Measurements from ENCODE around the gene RND3.
A peak's percentile ranks its signal among the peaks of the same experiment; 100 is the strongest.

RND3 gene

GRCh38 chr2:150479075-150479915 lies 8.2 kb downstream of the RND3 start:
- H3K27ac ChIP-seq: peak overlapping the region in 14 of 21 experiments; percentile 4 to 71 (median 50)
- H3K4me3 ChIP-seq: no peak overlapping the region

DNA sequence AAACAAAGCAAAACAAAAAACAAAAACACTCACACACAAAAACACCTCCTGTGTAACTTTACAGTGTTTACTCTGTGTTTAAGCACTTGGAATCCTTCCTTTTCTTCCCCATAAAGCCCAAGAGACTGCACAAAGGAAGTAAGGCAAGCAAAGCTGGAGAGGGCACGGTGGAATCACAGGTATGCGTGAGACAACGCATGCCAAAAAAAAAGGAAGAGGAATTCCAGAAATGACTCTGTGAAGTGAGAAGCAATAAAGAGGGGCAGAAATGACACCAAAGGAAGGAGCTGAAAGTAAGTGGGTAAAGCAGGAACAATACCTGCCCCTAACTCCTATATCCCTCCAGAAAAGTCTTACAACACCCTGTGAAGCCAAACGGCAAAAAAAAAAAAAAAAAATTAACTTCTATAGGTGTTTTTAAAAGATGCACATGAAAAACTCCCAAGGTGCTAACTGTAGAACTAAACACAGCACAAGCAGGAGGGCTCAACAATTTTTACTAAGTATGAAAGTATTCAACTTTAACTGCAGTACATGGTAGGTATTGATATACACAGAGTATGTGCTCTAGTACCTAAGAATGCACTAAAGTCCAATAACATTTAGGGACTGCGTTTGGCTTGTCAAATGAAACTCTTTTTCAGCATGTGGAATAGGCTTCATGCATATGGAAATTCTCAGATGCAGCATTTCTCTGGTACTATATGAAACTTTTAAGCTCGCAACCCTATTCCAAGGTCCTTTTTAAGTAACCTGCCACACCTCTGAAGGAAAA lies 9.1 kb downstream of the RND3 start:
- H3K4me3 ChIP-seq: no peak overlapping the region
- H3K27ac ChIP-seq: peak overlapping the region in 14 of 21 experiments; percentile 4 to 71 (median 50)

DNA sequence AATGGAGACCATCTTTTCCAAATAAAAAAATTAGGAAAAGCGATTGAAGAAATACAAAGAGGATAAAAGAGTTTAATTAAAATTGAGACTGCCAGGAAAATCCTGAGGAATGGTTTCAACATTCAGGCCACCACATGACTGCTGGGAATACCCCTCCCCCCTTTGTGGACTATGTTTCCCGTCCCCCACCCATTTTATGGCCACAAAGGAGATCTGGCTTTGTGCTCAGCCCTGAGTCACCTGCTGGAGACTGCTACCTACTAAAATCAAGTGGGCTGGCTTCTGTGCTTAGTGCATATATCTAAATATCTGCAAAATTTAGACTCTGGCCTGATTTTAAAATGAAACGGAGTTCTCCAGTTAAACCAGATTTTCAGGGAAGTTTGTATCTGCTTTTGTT lies 10.1 kb downstream of the RND3 start:
- peak overlapping the region in 11 of 21 experiments; percentile 5 to 73 (median 54) for H3K27ac ChIP-seq
- no peak overlapping the region for H3K4me3 ChIP-seq

DNA sequence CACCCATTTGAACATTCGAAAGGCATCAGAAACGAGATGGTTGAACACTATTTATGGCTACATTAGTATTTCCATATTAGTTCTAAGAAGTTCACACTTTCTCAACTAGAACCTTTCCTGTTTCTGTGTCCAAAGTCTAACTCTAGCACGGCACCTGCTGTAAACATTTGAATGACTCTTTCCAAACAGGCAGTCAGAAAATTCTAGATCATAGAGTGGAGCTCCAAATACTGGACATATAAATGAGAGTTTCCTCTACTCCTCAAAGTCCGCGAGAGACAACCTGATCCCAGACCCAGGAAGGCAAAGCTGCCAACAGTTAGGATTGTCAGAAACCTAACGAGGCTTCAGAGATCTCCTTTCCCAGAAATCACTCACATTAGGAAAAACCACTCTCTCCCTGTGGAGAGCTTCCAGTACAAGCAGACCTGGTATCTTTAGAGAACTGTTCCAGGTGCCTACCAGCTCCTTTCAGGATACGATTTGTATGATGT lies 10.6 kb downstream of the RND3 start:
- Histone ChIP-seq H3K27ac (peak overlapping the region in 15 of 21 experiments; percentile 0 to 73 (median 47)), H3K4me3 (no peak overlapping the region)

- Histone ChIP-seq H3K4me3 (no peak overlapping the region), H3K27ac (peak overlapping the region in 14 of 21 experiments; percentile 0 to 73 (median 48))
Observed at GRCh38 chr2:150476286-150476685, 11.2 kb downstream of the RND3 start.

GRCh38 chr2:150475479-150476250 lies 11.8 kb downstream of the RND3 start:
- Histone ChIP-seq H3K27ac (peak overlapping the region in 9 of 21 experiments; percentile 0 to 73 (median 47)), H3K4me3 (no peak overlapping the region)

- peak overlapping the region in 6 of 21 experiments; percentile 8 to 73 (median 37) for H3K27ac ChIP-seq
- no peak overlapping the region for H3K4me3 ChIP-seq
Observed at GRCh38 chr2:150474326-150475074, 13.0 kb downstream of the RND3 start.

DNA sequence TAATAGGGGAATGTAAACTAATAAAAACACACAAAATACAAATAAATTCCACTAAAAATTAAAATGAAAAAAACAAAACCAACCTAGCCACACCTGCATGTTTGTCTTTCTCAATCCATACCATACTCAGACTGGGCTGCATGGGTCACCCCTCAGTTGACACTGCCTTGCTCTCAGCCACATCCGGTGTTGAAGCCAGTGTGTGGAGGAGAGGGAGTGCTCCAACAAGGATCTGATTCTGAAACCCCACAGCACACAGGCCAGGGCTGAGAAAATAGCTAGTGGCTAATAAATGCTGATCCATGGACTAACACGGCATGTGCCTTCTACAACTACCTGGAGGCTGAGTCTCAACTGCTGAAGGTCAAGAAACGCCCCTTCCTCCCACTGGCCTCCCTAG lies 13.7 kb downstream of the RND3 start:
- H3K27ac ChIP-seq: peak overlapping the region in 4 of 21 experiments; percentile 16 to 73 (median 40)
- H3K4me3 ChIP-seq: no peak overlapping the region

- no peak overlapping the region for H3K4me3 ChIP-seq
- peak overlapping the region in 4 of 21 experiments; percentile 1 to 37 (median 18) for H3K27ac ChIP-seq
Observed at GRCh38 chr2:150472511-150472899, 15.0 kb downstream of the RND3 start.

DNA sequence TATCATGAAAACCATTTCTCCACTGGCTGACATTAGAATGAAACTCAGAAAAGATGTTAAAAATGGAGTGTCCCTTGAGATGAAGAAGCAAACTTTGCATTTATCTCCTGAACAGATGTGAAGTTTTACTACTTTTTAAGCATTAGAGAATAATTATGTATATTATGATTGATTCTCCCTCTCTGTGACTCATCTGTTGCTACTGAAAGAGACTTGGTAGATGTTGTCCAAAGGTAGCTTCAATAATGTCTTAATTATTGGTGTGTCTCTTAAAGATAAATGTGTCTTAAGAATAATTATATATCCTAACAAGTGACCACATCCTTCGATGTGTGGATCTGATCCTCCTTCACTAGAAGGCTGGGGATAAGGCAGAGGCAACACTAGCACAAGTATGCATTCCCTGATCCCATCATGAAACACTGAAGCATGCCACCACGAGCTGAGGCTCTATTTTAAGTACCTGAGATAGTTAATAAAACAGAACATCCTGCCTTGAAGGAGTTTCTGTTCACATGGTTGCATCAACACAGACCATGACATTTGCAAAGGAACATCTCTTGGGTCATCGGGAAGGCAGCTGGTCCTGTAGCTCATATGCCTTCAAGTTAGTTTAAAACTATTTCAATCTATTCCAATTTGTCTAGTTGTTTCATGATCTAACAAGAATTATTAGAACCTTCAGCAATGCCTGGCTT lies 15.5 kb downstream of the RND3 start:
- no peak overlapping the region for H3K4me3 ChIP-seq
- peak overlapping the region in 4 of 21 experiments; percentile 1 to 29 (median 18) for H3K27ac ChIP-seq

DNA sequence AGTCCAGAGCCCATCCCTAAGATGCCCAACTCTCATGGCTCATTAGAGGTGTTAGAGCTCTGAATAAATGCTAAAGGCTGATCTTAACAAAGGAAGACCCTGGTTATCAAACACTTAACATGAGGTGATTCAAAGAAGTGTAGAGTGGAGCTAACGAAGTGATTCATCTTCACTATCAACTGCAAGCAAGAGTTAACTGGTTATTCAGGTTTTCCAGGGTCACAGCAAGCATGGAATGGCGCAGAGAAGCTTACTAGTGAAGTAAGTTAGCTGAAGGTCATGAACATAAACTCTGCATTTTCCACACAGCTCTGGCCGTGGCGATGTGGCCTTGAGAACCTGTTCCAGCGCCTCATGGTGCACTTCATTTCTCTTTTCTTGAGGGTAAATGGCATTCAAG lies 17.0 kb downstream of the RND3 start:
- no peak overlapping the region for H3K27ac ChIP-seq
- H3K4me3 ChIP-seq: no peak overlapping the region

- Histone ChIP-seq H3K4me3 (no peak overlapping the region), H3K27ac (no peak overlapping the region)
Observed at GRCh38 chr2:150469706-150470274, 17.7 kb downstream of the RND3 start.

DNA sequence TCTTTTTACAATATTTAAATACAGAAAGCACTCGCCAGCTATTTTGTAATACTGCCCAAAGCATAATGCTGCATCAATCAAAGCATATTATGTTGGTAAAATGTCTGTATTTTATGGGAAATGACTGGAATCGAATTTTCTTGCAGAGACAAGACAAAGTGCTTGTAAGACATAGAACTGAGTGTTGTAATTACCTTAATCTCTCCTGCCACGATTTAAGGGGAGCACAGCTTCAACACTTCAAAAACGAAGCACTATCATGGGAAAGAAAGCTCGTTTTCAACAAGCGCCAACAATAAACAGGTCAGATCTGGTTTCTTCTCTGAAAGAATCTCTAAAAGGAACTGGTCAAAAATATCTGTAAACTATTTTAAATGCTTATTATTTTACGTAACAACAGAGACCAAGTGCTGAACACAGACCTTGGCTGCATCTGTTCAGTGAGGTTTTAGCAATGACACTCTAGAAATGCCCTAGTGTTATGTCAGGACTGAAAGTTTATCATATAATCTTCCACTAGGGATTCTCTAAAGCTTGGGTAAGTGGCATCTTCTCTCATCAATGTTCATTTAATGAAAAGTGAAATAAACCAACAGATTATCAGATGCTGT lies 19.0 kb downstream of the RND3 start:
- Histone ChIP-seq H3K4me3 (no peak overlapping the region), H3K27ac (peak overlapping the region in 3 of 21 experiments; percentile 7 to 43 (median 21))

DNA sequence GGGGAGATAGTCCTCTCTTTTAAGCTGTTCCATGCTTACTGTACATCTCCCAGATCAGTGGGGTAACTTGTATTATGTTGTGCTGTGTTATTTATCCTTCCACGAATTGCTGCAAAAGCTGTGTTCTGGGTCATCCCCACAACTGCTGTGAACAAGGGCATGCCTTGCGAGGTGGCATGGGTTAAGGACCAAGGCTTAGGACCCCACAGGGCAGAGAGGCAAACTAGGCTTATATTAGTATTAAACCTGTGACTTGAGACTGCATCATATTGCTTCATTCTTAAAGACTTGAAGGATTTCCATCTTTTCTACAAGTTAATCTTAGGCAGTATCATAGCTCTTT lies 19.9 kb downstream of the RND3 start:
- H3K4me3 ChIP-seq: no peak overlapping the region
- H3K27ac ChIP-seq: peak overlapping the region in 15 of 21 experiments; percentile 8 to 67 (median 33)

GRCh38 chr2:150466741-150467620 lies 20.5 kb downstream of the RND3 start:
- Histone ChIP-seq H3K27ac (peak overlapping the region in 15 of 21 experiments; percentile 8 to 67 (median 37)), H3K4me3 (no peak overlapping the region)

DNA sequence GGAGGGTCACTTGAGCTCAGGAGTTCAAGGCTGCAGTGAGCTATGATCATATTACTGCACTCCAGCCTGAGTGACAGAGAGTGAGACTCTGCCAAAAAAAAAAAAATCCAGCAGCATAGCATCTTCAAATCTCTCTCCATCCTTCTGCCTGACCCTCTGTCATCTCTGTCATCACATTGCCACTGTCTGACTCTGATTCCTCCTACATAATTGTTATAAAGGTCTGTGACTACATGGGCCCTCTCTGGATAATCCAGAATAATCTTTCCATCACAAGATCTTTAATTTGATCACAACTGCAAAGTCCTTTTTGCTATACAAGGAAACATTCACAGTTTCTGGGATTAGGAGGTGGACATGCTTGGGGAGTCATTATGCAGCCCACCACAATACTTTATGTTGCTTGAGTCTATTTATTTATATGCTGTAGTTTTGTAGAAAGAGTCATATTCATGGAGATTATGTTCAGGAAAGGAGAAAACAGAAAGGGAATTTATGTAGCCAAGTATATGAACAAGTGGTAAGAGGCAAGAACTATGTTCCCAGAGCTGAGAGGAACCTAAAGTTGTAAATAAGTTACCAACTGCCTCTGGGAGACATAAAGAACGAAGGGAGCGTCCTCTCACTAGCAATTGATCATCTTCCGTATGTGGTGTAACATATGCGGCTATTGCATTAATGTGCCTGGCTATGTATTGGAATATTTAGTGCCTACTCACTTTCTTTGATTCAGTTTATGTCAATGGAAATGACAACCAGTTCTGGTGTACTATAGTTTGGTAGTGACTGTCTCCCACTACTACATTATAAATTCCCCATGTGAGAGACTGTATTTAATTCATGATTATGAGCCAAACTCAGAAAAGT lies 21.5 kb downstream of the RND3 start:
- Histone ChIP-seq H3K4me3 (no peak overlapping the region), H3K27ac (peak overlapping the region in 6 of 21 experiments; percentile 8 to 51 (median 34))

Data from skin epidermis (tissue), 12 donors.